Measurements from ENCODE around the gene NHS.

DNA sequence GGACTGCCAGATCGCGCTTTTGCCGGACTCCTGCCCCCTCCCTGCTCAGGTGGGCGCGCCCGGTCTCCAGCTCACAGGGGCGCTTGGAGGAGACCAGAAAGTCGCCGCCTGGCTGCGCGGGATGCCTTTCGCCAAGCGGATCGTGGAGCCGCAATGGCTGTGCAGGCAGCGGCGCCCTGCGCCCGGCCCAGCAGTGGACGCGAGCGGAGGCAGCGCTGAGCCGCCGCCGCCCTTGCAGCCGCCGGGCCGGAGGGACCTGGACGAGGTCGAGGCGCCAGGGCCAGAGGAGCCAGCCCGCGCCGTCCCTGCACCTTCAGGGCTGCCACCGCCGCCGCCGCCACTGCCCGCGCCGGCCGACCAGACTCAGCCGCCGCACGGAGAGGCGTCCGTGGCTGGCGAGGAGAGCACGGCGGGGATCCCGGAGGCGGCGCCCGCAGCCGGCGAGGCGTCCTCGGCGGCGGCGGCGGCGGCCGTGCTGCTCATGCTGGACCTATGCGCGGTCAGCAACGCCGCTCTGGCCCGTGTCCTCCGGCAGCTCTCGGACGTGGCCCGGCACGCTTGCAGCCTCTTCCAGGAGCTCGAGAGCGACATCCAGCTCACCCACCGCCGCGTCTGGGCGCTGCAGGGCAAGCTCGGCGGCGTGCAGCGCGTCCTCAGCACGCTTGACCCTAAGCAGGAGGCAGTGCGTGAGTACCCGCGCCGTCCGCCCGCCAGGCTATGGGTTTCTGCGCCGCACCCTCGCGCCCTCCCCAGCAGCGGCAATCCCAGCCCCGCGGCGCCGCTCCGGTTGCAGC, 834 bp downstream of the NHS start:
- TF ChIP-seq, protein P1, sequence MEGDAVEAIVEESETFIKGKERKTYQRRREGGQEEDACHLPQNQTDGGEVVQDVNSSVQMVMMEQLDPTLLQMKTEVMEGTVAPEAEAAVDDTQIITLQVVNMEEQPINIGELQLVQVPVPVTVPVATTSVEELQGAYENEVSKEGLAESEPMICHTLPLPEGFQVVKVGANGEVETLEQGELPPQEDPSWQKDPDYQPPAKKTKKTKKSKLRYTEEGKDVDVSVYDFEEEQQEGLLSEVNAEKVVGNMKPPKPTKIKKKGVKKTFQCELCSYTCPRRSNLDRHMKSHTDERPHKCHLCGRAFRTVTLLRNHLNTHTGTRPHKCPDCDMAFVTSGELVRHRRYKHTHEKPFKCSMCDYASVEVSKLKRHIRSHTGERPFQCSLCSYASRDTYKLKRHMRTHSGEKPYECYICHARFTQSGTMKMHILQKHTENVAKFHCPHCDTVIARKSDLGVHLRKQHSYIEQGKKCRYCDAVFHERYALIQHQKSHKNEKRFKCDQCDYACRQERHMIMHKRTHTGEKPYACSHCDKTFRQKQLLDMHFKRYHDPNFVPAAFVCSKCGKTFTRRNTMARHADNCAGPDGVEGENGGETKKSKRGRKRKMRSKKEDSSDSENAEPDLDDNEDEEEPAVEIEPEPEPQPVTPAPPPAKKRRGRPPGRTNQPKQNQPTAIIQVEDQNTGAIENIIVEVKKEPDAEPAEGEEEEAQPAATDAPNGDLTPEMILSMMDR (IDR thresholded peaks at IDR 0.05; ENCODE audit: insufficient read depth, low read length), result no peak
- TF ChIP-seq POLR2AphosphoS5 (IDR thresholded peaks at IDR 0.05; ENCODE audit: low read depth) (no peak), SPI1 (IDR thresholded peaks at IDR 0.05; ENCODE audit: borderline replicate concordance, low read depth) (no peak), GABPA (IDR thresholded peaks at IDR 0.05; ENCODE audit: low read depth) (no peak)
- TF ChIP-seq, protein P2, sequence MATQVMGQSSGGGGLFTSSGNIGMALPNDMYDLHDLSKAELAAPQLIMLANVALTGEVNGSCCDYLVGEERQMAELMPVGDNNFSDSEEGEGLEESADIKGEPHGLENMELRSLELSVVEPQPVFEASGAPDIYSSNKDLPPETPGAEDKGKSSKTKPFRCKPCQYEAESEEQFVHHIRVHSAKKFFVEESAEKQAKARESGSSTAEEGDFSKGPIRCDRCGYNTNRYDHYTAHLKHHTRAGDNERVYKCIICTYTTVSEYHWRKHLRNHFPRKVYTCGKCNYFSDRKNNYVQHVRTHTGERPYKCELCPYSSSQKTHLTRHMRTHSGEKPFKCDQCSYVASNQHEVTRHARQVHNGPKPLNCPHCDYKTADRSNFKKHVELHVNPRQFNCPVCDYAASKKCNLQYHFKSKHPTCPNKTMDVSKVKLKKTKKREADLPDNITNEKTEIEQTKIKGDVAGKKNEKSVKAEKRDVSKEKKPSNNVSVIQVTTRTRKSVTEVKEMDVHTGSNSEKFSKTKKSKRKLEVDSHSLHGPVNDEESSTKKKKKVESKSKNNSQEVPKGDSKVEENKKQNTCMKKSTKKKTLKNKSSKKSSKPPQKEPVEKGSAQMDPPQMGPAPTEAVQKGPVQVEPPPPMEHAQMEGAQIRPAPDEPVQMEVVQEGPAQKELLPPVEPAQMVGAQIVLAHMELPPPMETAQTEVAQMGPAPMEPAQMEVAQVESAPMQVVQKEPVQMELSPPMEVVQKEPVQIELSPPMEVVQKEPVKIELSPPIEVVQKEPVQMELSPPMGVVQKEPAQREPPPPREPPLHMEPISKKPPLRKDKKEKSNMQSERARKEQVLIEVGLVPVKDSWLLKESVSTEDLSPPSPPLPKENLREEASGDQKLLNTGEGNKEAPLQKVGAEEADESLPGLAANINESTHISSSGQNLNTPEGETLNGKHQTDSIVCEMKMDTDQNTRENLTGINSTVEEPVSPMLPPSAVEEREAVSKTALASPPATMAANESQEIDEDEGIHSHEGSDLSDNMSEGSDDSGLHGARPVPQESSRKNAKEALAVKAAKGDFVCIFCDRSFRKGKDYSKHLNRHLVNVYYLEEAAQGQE (IDR thresholded peaks at IDR 0.05; ENCODE audit: insufficient replicate concordance, low read depth), result no peak
